ENCODE results near the gene ALG8.
"Not testable (repeated sequence)": the region's sequence is repeated elsewhere in the genome, so short reads cannot be mapped to it uniquely, and the experiment has no call there.

The ALG8 gene

DNA sequence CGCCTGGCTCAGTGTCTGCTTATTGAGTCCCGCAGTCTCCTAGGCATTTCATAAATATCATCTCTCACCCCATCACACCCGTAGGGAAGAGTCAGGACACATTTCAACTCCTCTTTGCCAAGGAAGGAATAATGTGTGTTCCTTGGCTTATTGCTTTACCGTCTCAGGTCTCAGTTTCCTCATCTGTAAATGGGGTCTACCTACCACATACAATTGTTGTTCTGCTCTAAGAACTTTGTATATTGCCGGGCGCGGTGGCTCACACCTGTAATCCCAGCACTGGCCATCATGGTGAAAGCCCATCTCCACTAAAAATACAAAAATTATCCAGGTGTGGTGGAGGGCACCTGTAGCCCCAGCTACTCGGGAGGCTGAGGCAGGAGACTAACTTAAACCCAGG is 78.9 kb downstream of the ALG8 start:
- DNase-seq = no peak
- H3K27ac ChIP-seq = peak overlapping the region; percentile 33 to 46
- intact Hi-C loops (cut with DNase I; ENCODE audit: low total_unique reads) = no loop called here
- H3K9me3 ChIP-seq = no peaks in the 10 kb centered on the region
- no peaks in the 10 kb centered on the region for H3K27me3 ChIP-seq
- peaks cover 0 to 39% (median 24%) of the 10 kb centered on the region in 4 donors for H3K4me1 ChIP-seq
- H3K4me3 ChIP-seq = no peak overlapping the region
- TF ChIP-seq, protein P1, sequence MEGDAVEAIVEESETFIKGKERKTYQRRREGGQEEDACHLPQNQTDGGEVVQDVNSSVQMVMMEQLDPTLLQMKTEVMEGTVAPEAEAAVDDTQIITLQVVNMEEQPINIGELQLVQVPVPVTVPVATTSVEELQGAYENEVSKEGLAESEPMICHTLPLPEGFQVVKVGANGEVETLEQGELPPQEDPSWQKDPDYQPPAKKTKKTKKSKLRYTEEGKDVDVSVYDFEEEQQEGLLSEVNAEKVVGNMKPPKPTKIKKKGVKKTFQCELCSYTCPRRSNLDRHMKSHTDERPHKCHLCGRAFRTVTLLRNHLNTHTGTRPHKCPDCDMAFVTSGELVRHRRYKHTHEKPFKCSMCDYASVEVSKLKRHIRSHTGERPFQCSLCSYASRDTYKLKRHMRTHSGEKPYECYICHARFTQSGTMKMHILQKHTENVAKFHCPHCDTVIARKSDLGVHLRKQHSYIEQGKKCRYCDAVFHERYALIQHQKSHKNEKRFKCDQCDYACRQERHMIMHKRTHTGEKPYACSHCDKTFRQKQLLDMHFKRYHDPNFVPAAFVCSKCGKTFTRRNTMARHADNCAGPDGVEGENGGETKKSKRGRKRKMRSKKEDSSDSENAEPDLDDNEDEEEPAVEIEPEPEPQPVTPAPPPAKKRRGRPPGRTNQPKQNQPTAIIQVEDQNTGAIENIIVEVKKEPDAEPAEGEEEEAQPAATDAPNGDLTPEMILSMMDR (IDR thresholded peaks at IDR 0.05) = no peak
- H3K36me3 ChIP-seq = no peaks in the 10 kb centered on the region

DNA sequence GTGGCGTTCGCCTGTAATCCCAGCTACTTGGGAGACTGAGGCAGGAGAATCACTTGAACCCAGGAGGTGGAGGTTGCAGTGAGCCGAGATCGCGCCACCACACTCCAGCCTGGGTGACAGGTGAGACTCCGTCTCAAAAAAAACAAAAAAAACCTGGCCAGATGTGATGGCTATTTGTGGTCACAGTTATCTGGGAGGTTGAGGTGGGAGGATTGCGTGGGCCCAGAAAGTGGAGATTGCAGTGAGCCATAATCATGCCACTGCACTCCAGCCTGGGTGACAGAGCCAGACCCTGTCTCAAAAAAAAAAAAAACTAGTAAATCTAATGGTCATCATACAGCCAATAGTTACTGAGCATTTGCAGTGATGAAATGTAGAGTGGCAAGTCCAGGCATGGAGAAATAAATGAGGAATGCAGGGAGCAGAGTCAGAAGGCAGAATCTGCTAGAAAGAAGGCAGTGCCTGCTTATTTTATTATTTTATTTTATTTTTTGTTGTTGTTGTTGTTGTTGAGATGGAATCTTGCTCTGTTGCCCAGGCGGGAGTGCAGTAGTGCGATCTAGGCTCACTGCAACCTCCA is 79.6 kb downstream of the ALG8 start:
- peaks cover 0 to 39% (median 24%) of the 10 kb centered on the region in 4 donors for H3K4me1 ChIP-seq
- DNase-seq; H3K27me3 ChIP-seq; H3K9me3 ChIP-seq; H3K36me3 ChIP-seq; intact Hi-C loops (cut with DNase I; ENCODE audit: low total_unique reads); H3K4me3 ChIP-seq: not testable (repeated sequence)
- H3K27ac ChIP-seq = peak overlapping the region; percentile 33 to 46

DNA sequence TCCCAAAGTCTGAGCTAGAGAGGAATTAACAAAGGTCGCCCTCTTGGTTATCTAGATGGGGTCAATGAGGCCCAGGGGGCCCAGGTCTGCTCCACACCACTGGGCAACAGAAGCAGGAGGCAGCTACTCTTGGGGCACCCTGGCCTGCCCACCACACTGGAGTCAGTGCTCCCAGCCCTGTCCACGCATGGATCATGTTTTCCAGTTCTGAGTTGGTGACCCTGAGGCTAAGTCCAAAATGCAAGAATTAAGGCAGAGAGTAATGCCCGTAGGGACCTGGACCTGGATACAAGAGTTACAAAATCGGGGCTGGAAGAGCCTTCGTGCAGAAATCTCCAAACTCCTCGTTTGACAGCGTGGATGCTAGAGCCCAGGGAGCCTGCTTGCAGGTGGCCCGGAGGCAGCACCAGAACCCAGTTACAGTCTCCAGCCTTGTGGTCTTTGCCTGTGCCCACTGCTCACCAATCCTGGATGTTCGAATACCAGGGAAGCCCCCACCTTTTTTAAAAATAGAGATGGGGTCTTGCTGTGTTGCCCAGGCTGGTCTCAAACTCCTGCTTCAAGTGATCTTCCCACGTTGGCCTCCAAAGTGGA is 81.9 kb downstream of the ALG8 start:
- TF ChIP-seq, protein P1 (IDR thresholded peaks at IDR 0.05) = no peak
- Histone ChIP-seq H3K4me1 (peaks cover 0 to 31% (median 19%) of the 10 kb centered on the region in 4 donors), H3K9me3 (no peaks in the 10 kb centered on the region), H3K36me3 (no peaks in the 10 kb centered on the region), H3K4me3 (no peak overlapping the region), H3K27ac (no peak overlapping the region), H3K27me3 (no peaks in the 10 kb centered on the region)
- no peak for DNase-seq
- intact Hi-C loops (cut with DNase I; ENCODE audit: low total_unique reads) = no loop called here

DNA sequence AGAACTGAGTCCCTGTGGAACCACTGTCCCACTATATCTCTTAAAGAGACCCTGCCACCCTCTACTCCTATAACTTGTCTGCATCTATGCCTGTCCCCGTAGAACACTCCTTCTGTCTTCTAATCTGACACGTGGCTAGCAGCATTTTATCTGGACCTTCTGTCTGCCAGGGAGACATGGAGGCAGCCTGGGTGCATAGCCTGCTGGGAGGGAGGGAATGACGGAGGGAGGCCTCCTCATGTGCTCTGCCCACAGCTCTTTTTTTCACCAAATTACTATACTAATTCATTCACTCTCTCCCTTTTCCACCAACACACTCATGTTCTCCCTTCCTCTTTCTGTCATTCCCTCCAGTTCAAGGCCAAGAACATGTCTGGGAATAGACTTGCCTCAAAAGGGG is 83.3 kb downstream of the ALG8 start:
- H3K4me1 ChIP-seq = peaks cover 0 to 18% (median 10%) of the 10 kb centered on the region in 4 donors
- no peaks in the 10 kb centered on the region for H3K27me3 ChIP-seq
- H3K27ac ChIP-seq = no peak overlapping the region
- no peak for DNase-seq
- intact Hi-C loops (cut with DNase I; ENCODE audit: low total_unique reads) = no loop called here
- TF ChIP-seq, protein P1 (IDR thresholded peaks at IDR 0.05) = no peak
- H3K36me3 ChIP-seq = no peaks in the 10 kb centered on the region
- H3K9me3 ChIP-seq = no peaks in the 10 kb centered on the region
- H3K4me3 ChIP-seq = no peak overlapping the region

DNA sequence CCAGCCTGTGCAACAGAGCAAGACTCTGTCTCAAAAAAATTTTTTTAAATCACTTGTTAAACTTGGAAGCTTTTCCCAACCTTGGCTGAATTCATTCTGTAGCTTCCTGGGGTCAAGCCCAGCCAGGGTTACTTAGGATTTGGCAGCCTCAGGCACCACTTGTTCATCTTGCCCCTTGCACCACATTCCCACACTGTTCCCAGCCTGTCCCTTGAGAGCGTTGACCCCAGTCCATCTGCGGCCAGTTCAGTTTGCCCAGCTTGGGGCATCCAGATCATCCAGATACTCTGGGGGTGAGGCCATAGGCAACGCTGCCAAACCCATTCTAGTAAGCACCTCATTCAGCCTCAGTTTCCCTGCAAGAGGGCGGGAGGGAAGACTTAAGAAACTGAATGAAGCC is 84.5 kb downstream of the ALG8 start:
- DNase-seq = no peak
- Histone ChIP-seq H3K27me3 (no peaks in the 10 kb centered on the region), H3K9me3 (no peaks in the 10 kb centered on the region), H3K4me3 (no peak overlapping the region), H3K4me1 (peaks cover 0 to 7% (median 2%) of the 10 kb centered on the region in 4 donors), H3K36me3 (no peaks in the 10 kb centered on the region), H3K27ac (no peak overlapping the region)
- intact Hi-C loops (cut with DNase I; ENCODE audit: low total_unique reads) = no loop called here
- TF ChIP-seq, protein P1 (IDR thresholded peaks at IDR 0.05) = no peak

DNA sequence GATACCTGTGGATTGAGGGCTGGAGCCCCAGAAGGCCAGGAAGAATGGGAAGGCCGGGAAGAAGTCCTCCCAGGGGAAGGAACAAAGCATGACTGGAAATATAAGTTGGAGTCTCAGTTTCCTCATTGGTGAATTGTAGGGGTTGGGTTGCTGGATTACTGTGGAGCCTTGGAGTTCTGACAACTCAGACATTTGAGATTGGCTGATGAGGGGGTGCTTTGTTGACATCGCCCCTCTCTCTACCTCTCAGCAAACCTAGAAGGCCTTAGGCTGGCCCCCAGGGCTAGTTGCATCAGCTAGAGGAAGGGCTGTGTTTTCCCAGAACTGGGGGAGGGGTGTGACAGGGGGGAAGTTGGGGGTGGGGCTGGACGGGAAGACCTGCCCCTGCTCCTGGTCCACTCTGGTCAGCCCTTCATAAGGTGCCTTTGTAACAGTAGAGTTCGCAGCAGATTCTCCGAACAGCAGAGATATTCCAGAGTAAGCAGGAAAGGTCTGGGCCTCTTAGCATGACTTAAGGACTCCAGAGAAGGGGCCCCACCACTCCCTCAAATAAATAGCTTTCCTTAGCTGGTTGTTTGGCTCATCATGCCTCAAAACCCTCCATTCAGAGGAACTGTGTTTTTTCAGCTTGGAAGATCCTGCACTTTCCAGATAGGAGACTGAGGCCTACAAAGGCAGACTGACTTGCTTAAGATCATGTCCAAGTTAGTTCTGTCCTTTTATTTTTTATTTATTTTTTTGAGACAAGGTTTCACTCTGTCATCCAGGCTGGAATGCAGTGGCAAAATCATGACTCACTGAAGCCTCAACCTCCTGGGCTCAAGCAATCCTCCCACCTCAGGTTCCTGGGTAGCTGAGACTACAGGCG is 88.2 kb downstream of the ALG8 start:
- no peaks in the 10 kb centered on the region for H3K36me3 ChIP-seq
- no peaks in the 10 kb centered on the region for H3K27me3 ChIP-seq
- TF ChIP-seq, protein P1 (IDR thresholded peaks at IDR 0.05) = no peak
- DNase-seq = no peak
- H3K4me1 ChIP-seq = peaks cover 0 to 4% (median 2%) of the 10 kb centered on the region in 4 donors
- no peaks in the 10 kb centered on the region for H3K9me3 ChIP-seq
- intact Hi-C loops (cut with DNase I; ENCODE audit: low total_unique reads) = no loop called here
- no peak overlapping the region for H3K4me3 ChIP-seq
- H3K27ac ChIP-seq = no peak overlapping the region
